Stimulated activated CD8-positive, alpha-beta memory T cell treated with anti-CD3 and anti-CD28 coated beads, Interleukin-7, amount 100 ng/mL, for 48 hours (primary cell): ENCODE data around the gene HPF1.
"Not testable (repeated sequence)": the region's sequence is repeated elsewhere in the genome, so short reads cannot be mapped to it uniquely, and the experiment has no call there.

Source experiments
- DNase-seq, 2 donors: peaks; one replicate each; pipeline ENCODE4 v3.0.0-alpha.2; 2020; ENCODE audit warnings: low read depth in 1 of 2; ENCODE audit errors: extremely low read depth in 1 of 2

Gene HPF1

DNA sequence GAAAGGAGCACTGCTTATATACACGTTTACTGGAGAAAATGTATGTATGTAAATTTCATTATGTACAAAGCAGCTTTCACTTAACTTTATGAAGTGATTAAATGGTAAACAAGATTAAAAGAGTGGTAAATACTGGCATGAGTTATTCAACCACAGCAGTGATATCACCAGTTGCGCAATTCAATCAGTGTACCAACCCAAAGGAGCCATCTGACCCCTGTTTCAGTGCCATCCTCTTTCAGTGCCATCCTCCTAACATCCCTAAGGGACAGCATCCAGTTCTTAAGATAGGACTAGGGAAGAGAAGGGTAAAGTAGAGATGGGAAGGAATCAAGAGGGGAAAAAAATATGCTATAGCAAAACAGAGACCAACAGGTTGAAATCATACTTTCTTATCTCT is 16.2 kb downstream of the HPF1 start:
- DNase-seq: no peak

DNA sequence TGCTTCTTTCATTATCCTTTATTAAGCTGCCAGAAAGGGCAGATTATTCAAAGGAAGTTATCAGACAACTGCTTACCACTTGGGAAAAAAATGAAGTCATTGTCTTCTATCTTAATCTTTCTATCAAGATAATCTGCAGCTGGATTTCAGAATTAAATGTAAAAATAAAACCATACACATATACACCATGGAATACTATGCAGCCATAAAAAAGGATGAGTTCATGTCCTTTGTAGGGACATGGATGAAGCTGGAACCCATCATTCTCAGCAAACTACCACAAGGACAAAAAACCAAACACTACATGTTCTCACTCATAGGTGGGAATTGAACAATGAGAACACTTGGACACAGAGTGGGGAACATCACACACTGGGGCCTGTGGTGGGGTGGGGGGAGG is 19.1 kb downstream of the HPF1 start:
- not testable (repeated sequence) for DNase-seq

DNA sequence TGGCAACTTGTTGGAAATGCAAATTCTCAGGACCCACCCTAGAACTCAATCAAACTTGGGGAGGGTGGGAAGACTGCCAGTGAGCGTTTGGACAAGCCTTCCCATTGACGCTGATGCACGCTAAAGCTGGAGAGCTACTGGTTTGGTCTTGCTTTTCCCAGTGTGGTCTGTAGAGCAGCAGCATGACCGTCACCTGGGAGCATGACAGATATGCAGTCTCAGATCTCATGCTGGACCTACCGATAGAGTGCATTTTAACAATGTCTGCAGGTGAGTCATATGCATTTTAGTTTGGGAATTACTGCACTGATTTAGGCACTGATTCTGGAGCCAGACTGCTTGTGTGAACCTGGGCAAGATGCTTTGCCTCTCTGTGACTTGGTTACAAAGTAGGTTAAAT is 27.2 kb downstream of the HPF1 start:
- no peak for DNase-seq

DNA sequence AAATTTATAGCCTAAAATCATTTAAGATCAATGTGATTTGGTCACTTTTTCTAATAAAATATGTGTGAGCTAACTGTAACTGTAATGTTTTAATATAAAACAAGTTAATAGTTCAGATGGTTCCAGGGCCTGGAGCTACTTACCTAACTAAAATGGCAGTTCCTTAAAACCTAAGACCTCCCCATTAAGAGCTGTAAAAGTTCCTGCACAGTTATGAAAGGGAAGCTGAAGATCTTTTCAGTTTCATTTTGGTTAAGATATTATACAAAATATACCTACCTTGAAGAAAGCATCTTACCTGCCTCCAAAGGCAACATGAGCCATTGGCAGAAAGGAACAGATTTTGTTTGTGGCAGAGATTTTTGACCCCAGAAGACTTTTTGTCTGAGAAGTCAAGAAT is 30.1 kb downstream of the HPF1 start:
- no peak for DNase-seq

- no peak for DNase-seq
These were observed 33.5 kb downstream of the HPF1 start for GRCh38 chr4:169724260-169724659.

- DNase-seq: no peak
These were observed 34.4 kb downstream of the HPF1 start for GRCh38 chr4:169723207-169723965.

- DNase-seq: no peak
These were observed 37.2 kb downstream of the HPF1 start for GRCh38 chr4:169720529-169720928.

- no peak for DNase-seq
These were observed 41.1 kb downstream of the HPF1 start for GRCh38 chr4:169716677-169717076.

- DNase-seq: no peak
These were observed 41.9 kb downstream of the HPF1 start for GRCh38 chr4:169715826-169716225.

- no peak for DNase-seq
These were observed 49.6 kb downstream of the HPF1 start for GRCh38 chr4:169707958-169708643.

DNA sequence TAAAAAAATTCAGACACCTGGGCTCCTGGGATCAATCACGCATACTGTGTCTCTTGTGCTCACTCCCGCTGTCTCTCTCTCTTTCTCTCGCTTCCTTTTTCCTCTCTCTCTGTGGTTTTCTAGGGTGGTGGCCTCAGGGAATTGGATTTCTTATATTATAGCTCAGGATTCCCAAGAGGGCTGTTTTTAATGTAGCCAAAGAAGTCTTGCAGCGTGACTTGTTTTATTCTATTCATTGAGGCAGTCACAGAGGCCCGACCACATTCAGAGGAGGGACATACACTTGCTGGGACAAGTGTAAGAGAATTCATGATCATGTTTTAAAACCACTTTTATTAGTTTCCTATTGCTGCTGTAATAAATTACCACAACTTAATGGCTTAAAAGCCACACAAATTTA is 59.4 kb downstream of the HPF1 start:
- no peak for DNase-seq

- no peak for DNase-seq
These were observed 67.0 kb downstream of the HPF1 start for GRCh38 chr4:169690787-169691186.

- DNase-seq: no peak
These were observed 68.1 kb downstream of the HPF1 start for GRCh38 chr4:169689681-169690080.

- DNase-seq: no peak
These were observed 75.2 kb downstream of the HPF1 start for GRCh38 chr4:169682372-169683047.
